ENCODE measurements around the gene HBP1. TPM values are rescaled to one million over a fixed set of nuclear protein-coding genes. Genes with fewer than 3 reads are reported as not detected.

Gene HBP1
- total and polyA plus RNA-seq, 4 donors, result 22.1 to 187 (median 46.1) TPM

GRCh38 chr7:107194052-107194451 lies 25.2 kb downstream of the HBP1 start:
- TF ChIP-seq, protein P1, sequence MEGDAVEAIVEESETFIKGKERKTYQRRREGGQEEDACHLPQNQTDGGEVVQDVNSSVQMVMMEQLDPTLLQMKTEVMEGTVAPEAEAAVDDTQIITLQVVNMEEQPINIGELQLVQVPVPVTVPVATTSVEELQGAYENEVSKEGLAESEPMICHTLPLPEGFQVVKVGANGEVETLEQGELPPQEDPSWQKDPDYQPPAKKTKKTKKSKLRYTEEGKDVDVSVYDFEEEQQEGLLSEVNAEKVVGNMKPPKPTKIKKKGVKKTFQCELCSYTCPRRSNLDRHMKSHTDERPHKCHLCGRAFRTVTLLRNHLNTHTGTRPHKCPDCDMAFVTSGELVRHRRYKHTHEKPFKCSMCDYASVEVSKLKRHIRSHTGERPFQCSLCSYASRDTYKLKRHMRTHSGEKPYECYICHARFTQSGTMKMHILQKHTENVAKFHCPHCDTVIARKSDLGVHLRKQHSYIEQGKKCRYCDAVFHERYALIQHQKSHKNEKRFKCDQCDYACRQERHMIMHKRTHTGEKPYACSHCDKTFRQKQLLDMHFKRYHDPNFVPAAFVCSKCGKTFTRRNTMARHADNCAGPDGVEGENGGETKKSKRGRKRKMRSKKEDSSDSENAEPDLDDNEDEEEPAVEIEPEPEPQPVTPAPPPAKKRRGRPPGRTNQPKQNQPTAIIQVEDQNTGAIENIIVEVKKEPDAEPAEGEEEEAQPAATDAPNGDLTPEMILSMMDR (IDR thresholded peaks at IDR 0.05; ENCODE audit: control extremely low read depth, extremely low read depth), result no peak
- Histone ChIP-seq H3K9me3 (ENCODE audit: control insufficient read depth in 4 of 4, insufficient read depth in 3 of 4, low read length in 3 of 4) (no peaks in the 10 kb centered on the region), H3K9ac (ENCODE audit: insufficient read depth in 1 of 2, low read length in 2 of 2) (no peak overlapping the region), H3K4me3 (no peak overlapping the region), H3K27ac (ENCODE audit: low read depth in 1 of 2, low read length in 1 of 2) (no peak overlapping the region), H3K4me1 (ENCODE audit: control insufficient read depth in 5 of 5, insufficient read depth in 5 of 5, low read length in 5 of 5) (peaks cover 0 to 4% (median 0%) of the 10 kb centered on the region in 5 donors), H3K27me3 (ENCODE audit: control insufficient read depth in 3 of 3, insufficient read depth in 3 of 3, low read length in 2 of 3) (no peaks in the 10 kb centered on the region), H3K36me3 (ENCODE audit: control insufficient read depth in 4 of 4, insufficient read depth in 4 of 4, low read length in 4 of 4) (peaks cover 20 to 40% (median 23%) of the 10 kb centered on the region in 4 donors)
- WGBS, 2 donors, result 61 to 70% methylated on average over 1 of the region's 1 CpG
- ATAC-seq (ENCODE audit: insufficient read depth, low FRiP score) (no peak), DNase-seq (no peak)

- Histone ChIP-seq H3K9me3 (ENCODE audit: control insufficient read depth in 4 of 4, insufficient read depth in 3 of 4, low read length in 3 of 4) (no peaks in the 10 kb centered on the region), H3K27me3 (ENCODE audit: control insufficient read depth in 3 of 3, insufficient read depth in 3 of 3, low read length in 2 of 3) (no peaks in the 10 kb centered on the region), H3K4me1 (ENCODE audit: control insufficient read depth in 5 of 5, insufficient read depth in 5 of 5, low read length in 5 of 5) (peaks cover 0 to 6% (median 0%) of the 10 kb centered on the region in 5 donors), H3K36me3 (ENCODE audit: control insufficient read depth in 4 of 4, insufficient read depth in 4 of 4, low read length in 4 of 4) (peaks cover 20 to 48% (median 22%) of the 10 kb centered on the region in 4 donors), H3K4me3 (no peak overlapping the region), H3K27ac (ENCODE audit: low read depth in 1 of 2, low read length in 1 of 2) (peak overlapping the region in 1 of 2 donors; percentile 83), H3K9ac (ENCODE audit: insufficient read depth in 1 of 2, low read length in 2 of 2) (no peak overlapping the region)
- WGBS, 2 donors, result 75 to 89% methylated on average over 10 of the region's 10 CpGs
- DNase-seq (peak in 1 of 3 donors; percentile 22), ATAC-seq (ENCODE audit: insufficient read depth, low FRiP score) (peak; percentile 51)
- TF ChIP-seq, protein P1 (IDR thresholded peaks at IDR 0.05; ENCODE audit: control extremely low read depth, extremely low read depth), result no peak
These were observed 28.2 kb downstream of the HBP1 start for GRCh38 chr7:107196834-107197610.

DNA sequence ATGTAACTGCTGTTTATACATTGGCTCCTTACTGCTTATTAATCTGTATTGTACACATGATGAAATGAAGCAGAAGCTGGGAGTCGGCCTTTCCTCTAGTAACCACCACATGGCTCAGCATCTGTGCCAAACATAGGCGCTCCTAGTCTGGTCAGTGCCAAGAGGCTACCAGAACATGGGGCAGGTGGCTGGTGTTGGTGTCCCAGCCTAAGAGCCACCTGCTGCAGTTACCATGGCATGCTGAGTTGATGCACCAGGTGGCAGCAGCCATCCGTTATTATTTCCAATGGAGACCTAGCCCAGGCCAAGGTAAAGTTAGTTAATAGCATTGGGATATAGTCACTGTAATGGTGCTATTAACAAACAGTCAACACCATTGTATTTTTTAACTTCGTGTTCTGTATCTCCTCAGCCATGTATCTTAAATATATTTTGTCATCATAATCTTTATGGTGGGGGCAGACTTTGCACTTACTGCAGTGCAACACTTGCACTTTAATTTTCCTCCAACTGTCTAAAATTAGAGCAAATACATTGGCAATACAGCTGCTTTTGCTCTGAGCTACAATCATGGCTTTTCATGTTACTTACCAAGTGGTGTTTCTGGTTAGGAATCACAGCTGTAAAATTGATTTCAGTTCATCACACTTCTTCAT lies 33.1 kb downstream of the HBP1 start:
- Histone ChIP-seq H3K27me3 (ENCODE audit: control insufficient read depth in 3 of 3, insufficient read depth in 3 of 3, low read length in 2 of 3) (no peaks in the 10 kb centered on the region), H3K9me3 (ENCODE audit: control insufficient read depth in 4 of 4, insufficient read depth in 3 of 4, low read length in 3 of 4) (no peaks in the 10 kb centered on the region), H3K36me3 (ENCODE audit: control insufficient read depth in 4 of 4, insufficient read depth in 4 of 4, low read length in 4 of 4) (peaks cover 22 to 59% (median 34%) of the 10 kb centered on the region in 4 donors), H3K4me3 (no peak overlapping the region), H3K27ac (ENCODE audit: low read depth in 1 of 2, low read length in 1 of 2) (peak overlapping the region in 1 of 2 donors; percentile 29), H3K9ac (ENCODE audit: insufficient read depth in 1 of 2, low read length in 2 of 2) (no peak overlapping the region), H3K4me1 (ENCODE audit: control insufficient read depth in 5 of 5, insufficient read depth in 5 of 5, low read length in 5 of 5) (peaks cover 0 to 6% (median 0%) of the 10 kb centered on the region in 5 donors)
- TF ChIP-seq, protein P1 (IDR thresholded peaks at IDR 0.05; ENCODE audit: control extremely low read depth, extremely low read depth), result no peak
- ATAC-seq (ENCODE audit: insufficient read depth, low FRiP score), result no peak
- peak in 1 of 3 donors; percentile 30 for DNase-seq
- 78 to 82% methylated on average over 4 of the region's 4 CpGs for WGBS, 2 donors
